ENCODE data around the gene SLC30A7.

SLC30A7 gene

GRCh38 chr1:100955322-100955721 is 59.4 kb downstream of the SLC30A7 start:
- Histone ChIP-seq H3K27ac (replicated peaks) (no peak overlapping the region), H3K27me3 (ENCODE audit: insufficient read depth, poor library complexity, severe bottlenecking) (no peaks in the 10 kb centered on the region), H3K4me3 (replicated peaks; ENCODE audit: insufficient read depth, low read length) (no peak overlapping the region)
- no peak for TF ChIP-seq SPI1 (IDR thresholded peaks at IDR 0.05; ENCODE audit: borderline replicate concordance, low read depth)
- no peak for TF ChIP-seq CTCF (IDR thresholded peaks at IDR 0.05; ENCODE audit: insufficient read depth, low read length)
- no peak for TF ChIP-seq POLR2AphosphoS5 (IDR thresholded peaks at IDR 0.05; ENCODE audit: low read depth)
- TF ChIP-seq GABPA (IDR thresholded peaks at IDR 0.05; ENCODE audit: low read depth): no peak
- TF ChIP-seq, protein P1, sequence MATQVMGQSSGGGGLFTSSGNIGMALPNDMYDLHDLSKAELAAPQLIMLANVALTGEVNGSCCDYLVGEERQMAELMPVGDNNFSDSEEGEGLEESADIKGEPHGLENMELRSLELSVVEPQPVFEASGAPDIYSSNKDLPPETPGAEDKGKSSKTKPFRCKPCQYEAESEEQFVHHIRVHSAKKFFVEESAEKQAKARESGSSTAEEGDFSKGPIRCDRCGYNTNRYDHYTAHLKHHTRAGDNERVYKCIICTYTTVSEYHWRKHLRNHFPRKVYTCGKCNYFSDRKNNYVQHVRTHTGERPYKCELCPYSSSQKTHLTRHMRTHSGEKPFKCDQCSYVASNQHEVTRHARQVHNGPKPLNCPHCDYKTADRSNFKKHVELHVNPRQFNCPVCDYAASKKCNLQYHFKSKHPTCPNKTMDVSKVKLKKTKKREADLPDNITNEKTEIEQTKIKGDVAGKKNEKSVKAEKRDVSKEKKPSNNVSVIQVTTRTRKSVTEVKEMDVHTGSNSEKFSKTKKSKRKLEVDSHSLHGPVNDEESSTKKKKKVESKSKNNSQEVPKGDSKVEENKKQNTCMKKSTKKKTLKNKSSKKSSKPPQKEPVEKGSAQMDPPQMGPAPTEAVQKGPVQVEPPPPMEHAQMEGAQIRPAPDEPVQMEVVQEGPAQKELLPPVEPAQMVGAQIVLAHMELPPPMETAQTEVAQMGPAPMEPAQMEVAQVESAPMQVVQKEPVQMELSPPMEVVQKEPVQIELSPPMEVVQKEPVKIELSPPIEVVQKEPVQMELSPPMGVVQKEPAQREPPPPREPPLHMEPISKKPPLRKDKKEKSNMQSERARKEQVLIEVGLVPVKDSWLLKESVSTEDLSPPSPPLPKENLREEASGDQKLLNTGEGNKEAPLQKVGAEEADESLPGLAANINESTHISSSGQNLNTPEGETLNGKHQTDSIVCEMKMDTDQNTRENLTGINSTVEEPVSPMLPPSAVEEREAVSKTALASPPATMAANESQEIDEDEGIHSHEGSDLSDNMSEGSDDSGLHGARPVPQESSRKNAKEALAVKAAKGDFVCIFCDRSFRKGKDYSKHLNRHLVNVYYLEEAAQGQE (IDR thresholded peaks at IDR 0.05; ENCODE audit: insufficient replicate concordance, low read depth): no peak
- DNase-seq (ENCODE audit: low read depth in 1 of 2, low spot score in 1 of 2): no peak

DNA sequence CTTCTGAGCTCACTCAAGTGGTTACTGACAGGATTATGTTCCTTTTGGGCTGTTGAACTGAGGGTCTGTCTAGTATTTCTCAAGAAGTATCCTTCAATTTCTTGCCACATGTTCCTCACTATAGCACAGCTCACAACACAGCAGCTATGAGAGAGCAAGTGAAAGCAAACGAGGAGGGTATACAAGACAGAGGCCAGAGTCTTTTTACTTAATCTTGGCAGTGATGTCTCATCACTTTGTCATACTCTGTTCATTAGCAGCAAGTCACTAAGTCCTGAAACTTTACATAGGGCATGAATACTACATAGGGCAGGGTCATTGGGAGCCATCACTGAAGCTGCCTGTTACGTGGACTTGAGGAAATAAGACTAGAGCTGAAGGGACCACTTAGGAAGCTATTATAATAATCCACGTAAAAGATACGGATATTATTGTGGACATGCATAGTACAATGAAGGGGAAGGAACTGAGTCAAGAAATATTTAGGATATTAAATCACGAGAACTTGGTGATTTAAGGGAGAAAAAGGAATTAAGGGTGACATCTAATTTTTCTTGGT is 63.7 kb downstream of the SLC30A7 start:
- TF ChIP-seq SPI1 (IDR thresholded peaks at IDR 0.05; ENCODE audit: borderline replicate concordance, low read depth) (no peak), GABPA (IDR thresholded peaks at IDR 0.05; ENCODE audit: low read depth) (no peak), CTCF (IDR thresholded peaks at IDR 0.05; ENCODE audit: insufficient read depth, low read length) (no peak), POLR2AphosphoS5 (IDR thresholded peaks at IDR 0.05; ENCODE audit: low read depth) (no peak)
- TF ChIP-seq, protein P1 (IDR thresholded peaks at IDR 0.05; ENCODE audit: insufficient replicate concordance, low read depth): no peak
- no peak for DNase-seq (ENCODE audit: low read depth in 1 of 2, low spot score in 1 of 2)
- H3K27me3 ChIP-seq (ENCODE audit: insufficient read depth, poor library complexity, severe bottlenecking): no peaks in the 10 kb centered on the region
- no peak overlapping the region for H3K27ac ChIP-seq (replicated peaks)
- no peak overlapping the region for H3K4me3 ChIP-seq (replicated peaks; ENCODE audit: insufficient read depth, low read length)

- Histone ChIP-seq H3K27me3 (ENCODE audit: insufficient read depth, poor library complexity, severe bottlenecking) (no peaks in the 10 kb centered on the region), H3K4me3 (replicated peaks; ENCODE audit: insufficient read depth, low read length) (no peak overlapping the region), H3K27ac (replicated peaks) (no peak overlapping the region)
- TF ChIP-seq CTCF (IDR thresholded peaks at IDR 0.05; ENCODE audit: insufficient read depth, low read length): no peak
- no peak for TF ChIP-seq POLR2AphosphoS5 (IDR thresholded peaks at IDR 0.05; ENCODE audit: low read depth)
- TF ChIP-seq, protein P1 (IDR thresholded peaks at IDR 0.05; ENCODE audit: insufficient replicate concordance, low read depth): no peak
- no peak for TF ChIP-seq GABPA (IDR thresholded peaks at IDR 0.05; ENCODE audit: low read depth)
- TF ChIP-seq SPI1 (IDR thresholded peaks at IDR 0.05; ENCODE audit: borderline replicate concordance, low read depth): no peak
- no peak for DNase-seq (ENCODE audit: low read depth in 1 of 2, low spot score in 1 of 2)
Observed at GRCh38 chr1:100960098-100960497, 64.2 kb downstream of the SLC30A7 start.
